Astrocyte of the spinal cord (primary cell): Measurements from ENCODE around the gene UBE2E2.

Experiments
- DNase-seq: peaks from one replicate; pipeline ENCODE4 v3.0.0; 2011; ENCODE audit warnings: low read depth, low spot score
- H3K4me3 ChIP-seq: 2 replicates; pipeline ENCODE4 v1.5.1; 2011; ENCODE audit warnings: low read depth, mild to moderate bottlenecking, low read length, moderate library complexity
- in situ Hi-C: cut with HindIII; loops from 2 replicates; pipeline ENCODE4 v1.10.0; 2017; ENCODE audit warnings: low sequenced_read_pairs
- TF ChIP-seq, protein P1 (sequence below): IDR thresholded peaks from 2 replicates; pipeline ENCODE4 v1.5.1; 2012; ENCODE audit warnings: low read depth, mild to moderate bottlenecking, low read length, inconsistent platforms

UBE2E2 gene

GRCh38 chr3:23600167-23600871, 397.2 kb downstream of the UBE2E2 start:
- no peak overlapping the region for H3K4me3 ChIP-seq
- in situ Hi-C loops = no loop called here
- TF ChIP-seq, protein P1, sequence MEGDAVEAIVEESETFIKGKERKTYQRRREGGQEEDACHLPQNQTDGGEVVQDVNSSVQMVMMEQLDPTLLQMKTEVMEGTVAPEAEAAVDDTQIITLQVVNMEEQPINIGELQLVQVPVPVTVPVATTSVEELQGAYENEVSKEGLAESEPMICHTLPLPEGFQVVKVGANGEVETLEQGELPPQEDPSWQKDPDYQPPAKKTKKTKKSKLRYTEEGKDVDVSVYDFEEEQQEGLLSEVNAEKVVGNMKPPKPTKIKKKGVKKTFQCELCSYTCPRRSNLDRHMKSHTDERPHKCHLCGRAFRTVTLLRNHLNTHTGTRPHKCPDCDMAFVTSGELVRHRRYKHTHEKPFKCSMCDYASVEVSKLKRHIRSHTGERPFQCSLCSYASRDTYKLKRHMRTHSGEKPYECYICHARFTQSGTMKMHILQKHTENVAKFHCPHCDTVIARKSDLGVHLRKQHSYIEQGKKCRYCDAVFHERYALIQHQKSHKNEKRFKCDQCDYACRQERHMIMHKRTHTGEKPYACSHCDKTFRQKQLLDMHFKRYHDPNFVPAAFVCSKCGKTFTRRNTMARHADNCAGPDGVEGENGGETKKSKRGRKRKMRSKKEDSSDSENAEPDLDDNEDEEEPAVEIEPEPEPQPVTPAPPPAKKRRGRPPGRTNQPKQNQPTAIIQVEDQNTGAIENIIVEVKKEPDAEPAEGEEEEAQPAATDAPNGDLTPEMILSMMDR = no peak
- peak; percentile 85 for DNase-seq

- in situ Hi-C loops = no loop called here
- peak; percentile 48 for DNase-seq
- no peak overlapping the region for H3K4me3 ChIP-seq
- TF ChIP-seq, protein P1 = no peak
These were observed 398.1 kb downstream of the UBE2E2 start for GRCh38 chr3:23601091-23601822.

- H3K4me3 ChIP-seq = no peak overlapping the region
- in situ Hi-C loops = no loop called here
- TF ChIP-seq, protein P1 = no peak
- DNase-seq = peak; percentile 4
These were observed 399.8 kb downstream of the UBE2E2 start for GRCh38 chr3:23602971-23603370.

DNA sequence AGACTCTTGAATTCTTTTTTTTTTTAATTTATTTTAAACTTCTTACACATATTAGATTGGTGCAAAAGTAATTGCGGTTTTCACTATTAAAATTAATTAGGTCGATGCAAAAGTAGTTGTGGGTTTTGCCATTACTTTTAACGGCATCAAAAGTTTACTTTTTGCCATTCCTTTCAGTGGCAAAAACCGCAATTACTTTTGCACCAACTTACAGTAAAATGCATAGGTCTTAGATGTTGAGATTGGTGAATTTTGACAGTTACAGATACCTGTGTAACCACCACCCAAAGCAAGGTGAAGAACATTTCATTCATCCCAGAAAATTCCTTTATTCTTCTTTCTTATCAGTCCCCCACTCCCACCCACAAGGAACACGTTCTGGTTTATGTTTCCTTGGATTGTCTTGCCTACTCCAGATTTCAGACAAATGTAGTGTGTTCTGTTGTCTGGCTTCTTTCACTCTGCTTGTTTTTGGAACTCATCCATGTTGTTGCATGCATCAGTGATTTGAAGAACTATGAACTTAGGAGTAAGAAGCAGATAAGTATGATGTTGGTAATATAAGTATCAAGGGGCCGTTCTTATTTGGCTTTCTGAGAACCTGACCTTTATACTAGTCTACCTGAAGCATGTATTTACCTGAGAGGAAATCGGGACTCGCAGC, 404.2 kb downstream of the UBE2E2 start:
- in situ Hi-C loops = no loop called here
- DNase-seq = peak; percentile 2
- TF ChIP-seq, protein P1 = no peak
- no peak overlapping the region for H3K4me3 ChIP-seq

DNA sequence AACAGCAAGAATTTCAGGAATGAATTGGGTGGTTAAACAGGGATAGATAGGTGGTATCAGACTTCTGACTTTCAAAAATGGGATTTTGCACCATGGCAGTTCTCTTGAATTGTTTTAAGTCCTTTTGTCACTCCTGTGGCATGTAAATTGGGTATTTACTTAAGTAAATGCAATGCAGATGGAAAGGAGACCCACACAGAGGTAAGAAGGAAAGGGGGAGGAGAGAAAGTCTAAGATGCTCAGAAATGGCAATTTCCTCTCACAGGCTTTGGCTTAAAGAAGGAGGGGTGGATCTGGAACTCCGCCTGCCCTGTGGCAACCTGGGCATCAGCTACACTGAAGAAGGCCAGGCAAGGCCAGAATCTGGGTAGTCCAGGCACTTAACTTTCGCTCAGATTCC, 405.5 kb downstream of the UBE2E2 start:
- TF ChIP-seq, protein P1 = no peak
- DNase-seq = no peak
- in situ Hi-C loops = no loop called here
- H3K4me3 ChIP-seq = no peak overlapping the region

DNA sequence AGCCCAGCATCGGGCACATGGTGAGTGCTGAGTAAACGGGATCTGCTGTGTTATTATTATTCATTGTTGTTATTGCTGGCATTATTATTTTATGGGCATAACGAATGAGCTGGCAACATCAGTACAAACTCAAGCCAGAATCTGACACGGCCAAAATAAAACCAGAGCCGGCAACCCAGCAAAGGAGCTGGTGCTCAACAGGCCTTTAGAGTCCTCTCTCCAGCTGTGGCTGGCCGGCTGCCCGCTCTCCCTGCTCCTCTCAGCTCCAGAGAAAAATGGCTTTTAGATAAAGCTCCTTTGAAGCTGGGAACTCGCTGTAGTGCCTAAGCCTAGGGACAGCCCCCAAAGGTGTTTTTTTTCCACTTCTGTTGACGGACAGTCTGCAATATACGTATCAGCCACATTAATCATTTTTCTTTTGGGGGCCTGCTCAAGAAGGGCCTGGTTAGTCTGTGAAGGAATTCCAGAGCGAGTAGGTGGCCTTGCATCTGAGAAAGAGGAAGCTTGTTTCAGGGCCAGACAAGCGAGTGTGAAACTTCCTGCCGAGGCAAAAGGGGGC, 408.7 kb downstream of the UBE2E2 start:
- in situ Hi-C loops = no loop called here
- TF ChIP-seq, protein P1 = no peak
- no peak overlapping the region for H3K4me3 ChIP-seq
- DNase-seq = peak; percentile 82
